Measurements from ENCODE around the gene FGF19. TPM values are rescaled to one million over a fixed set of nuclear protein-coding genes. Genes with fewer than 3 reads are reported as not detected.

The FGF19 gene
- total and polyA plus RNA-seq, 9 of the 15 experiments (the other 6 are each of a cell fraction or from before 2014, with no cell fraction given): 0.11 TPM; not detected in 8

DNA sequence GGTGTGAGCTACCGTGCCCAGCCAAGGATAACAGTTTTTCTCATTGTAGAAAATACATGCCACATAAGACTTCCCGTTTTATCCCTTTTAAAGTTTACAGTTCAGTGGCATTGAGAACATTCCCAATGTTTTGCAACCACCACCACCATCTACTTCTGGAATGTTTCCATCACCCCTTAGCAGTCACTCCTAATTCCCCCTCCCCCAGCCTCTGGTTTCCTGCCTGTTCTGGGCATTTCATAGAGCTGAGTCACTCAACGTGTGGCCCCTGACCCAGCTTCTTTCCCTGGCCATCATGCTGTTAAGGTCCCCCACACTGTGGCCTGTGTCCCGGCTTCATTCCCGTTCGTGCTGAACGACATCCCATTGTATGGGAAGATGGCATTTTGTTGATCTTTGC is 40.6 kb upstream of the FGF19 start:
- Histone ChIP-seq H3K9me3 (replicated peaks; ENCODE audit: control insufficient read depth, insufficient read depth, low read depth, low read length) (no peaks in the 10 kb centered on the region), H3K4me1 (replicated peaks in 1 of 2; ENCODE audit: control insufficient read depth in 2 of 2, insufficient read depth in 2 of 2, low read length in 2 of 2) (peaks cover 0 to 5% of the 10 kb centered on the region in 2 experiments; a peak in 1 of 5 replicates), H3K36me3 (ENCODE audit: control insufficient read depth, insufficient read depth, low read length) (no peaks in the 10 kb centered on the region), H3K4me2 (ENCODE audit: insufficient read depth, low read length) (no peak overlapping the region), H3K9me1 (ENCODE audit: control insufficient read depth, insufficient read depth, low read length) (no peaks in the 10 kb centered on the region), H4K20me1 (replicated peaks; ENCODE audit: control insufficient read depth, insufficient read depth, low read length) (no peaks in the 10 kb centered on the region; the same call in 1 of the 2 replicates), H3K27ac (ENCODE audit: extremely low read depth, low read depth, low read length) (no peak overlapping the region), H3K9ac (ENCODE audit: insufficient read depth in 1 of 2, low read depth in 2 of 2, low read length in 2 of 2) (no peak overlapping the region), H3K79me2 (ENCODE audit: control insufficient read depth, insufficient read depth, low read length) (no peaks in the 10 kb centered on the region), H2AFZ (ENCODE audit: low read depth, low read length) (no peak overlapping the region), H3K27me3 (ENCODE audit: control insufficient read depth in 2 of 2, insufficient read depth in 2 of 2, low read length in 2 of 2) (peaks cover 28 to 60% of the 10 kb centered on the region in 2 experiments; a peak in 4 of 5 replicates), H3K4me3 (no peak overlapping the region)
- no peak for FAIRE-seq
- no peak for ATAC-seq
- POLR2A ChIA-PET: no interaction called here
- intact Hi-C loops (cut with micrococcal nuclease) (no loop called here), in situ Hi-C loops (cut with MboI) (no loop called here)
- WGBS (ENCODE audit: insufficient coverage, low coverage, missing lambda C conversion rate): 2% methylated on average over 7 of the region's 7 CpGs
- CTCF ChIA-PET (ENCODE audit: low intra/inter-chr PET ratio): no interaction called here
- BruUV-seq (replicated peaks): no TSS peak
- no peak for DNase-seq (ENCODE audit: extremely low read depth in 1 of 4, low spot score in 3 of 4)
- TF ChIP-seq, protein P1, sequence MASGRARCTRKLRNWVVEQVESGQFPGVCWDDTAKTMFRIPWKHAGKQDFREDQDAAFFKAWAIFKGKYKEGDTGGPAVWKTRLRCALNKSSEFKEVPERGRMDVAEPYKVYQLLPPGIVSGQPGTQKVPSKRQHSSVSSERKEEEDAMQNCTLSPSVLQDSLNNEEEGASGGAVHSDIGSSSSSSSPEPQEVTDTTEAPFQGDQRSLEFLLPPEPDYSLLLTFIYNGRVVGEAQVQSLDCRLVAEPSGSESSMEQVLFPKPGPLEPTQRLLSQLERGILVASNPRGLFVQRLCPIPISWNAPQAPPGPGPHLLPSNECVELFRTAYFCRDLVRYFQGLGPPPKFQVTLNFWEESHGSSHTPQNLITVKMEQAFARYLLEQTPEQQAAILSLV (tag; IDR thresholded peaks at IDR 0.05): no peak
- TF ChIP-seq ZNF217 (CRISPR knock-in tag; IDR thresholded peaks at IDR 0.05): no peak
- TF ChIP-seq, protein P2, sequence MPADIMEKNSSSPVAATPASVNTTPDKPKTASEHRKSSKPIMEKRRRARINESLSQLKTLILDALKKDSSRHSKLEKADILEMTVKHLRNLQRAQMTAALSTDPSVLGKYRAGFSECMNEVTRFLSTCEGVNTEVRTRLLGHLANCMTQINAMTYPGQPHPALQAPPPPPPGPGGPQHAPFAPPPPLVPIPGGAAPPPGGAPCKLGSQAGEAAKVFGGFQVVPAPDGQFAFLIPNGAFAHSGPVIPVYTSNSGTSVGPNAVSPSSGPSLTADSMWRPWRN (IDR thresholded peaks at IDR 0.05; ENCODE audit: low read depth): no peak
- no peak for TF ChIP-seq XRCC4 (IDR thresholded peaks at IDR 0.05; ENCODE audit: extremely low read depth, insufficient read depth, insufficient read length)
- TF ChIP-seq, protein P3, sequence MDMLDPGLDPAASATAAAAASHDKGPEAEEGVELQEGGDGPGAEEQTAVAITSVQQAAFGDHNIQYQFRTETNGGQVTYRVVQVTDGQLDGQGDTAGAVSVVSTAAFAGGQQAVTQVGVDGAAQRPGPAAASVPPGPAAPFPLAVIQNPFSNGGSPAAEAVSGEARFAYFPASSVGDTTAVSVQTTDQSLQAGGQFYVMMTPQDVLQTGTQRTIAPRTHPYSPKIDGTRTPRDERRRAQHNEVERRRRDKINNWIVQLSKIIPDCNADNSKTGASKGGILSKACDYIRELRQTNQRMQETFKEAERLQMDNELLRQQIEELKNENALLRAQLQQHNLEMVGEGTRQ (CRISPR knock-in tag; IDR thresholded peaks at IDR 0.05): no peak
- no peak for TF ChIP-seq FIP1L1 (IDR thresholded peaks at IDR 0.05; ENCODE audit: low read depth, low read length, poor library complexity, severe bottlenecking)
- TF ChIP-seq, protein P4, sequence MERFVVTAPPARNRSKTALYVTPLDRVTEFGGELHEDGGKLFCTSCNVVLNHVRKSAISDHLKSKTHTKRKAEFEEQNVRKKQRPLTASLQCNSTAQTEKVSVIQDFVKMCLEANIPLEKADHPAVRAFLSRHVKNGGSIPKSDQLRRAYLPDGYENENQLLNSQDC (CRISPR knock-in tag; IDR thresholded peaks at IDR 0.05): no peak
- no peak for TF ChIP-seq SAFB (IDR thresholded peaks at IDR 0.05; ENCODE audit: borderline replicate concordance, low read depth, low read length)
- no peak for TF ChIP-seq MXI1 (IDR thresholded peaks at IDR 0.05; ENCODE audit: low read depth, low read length)
- no peak for TF ChIP-seq NR1H2 (CRISPR knock-in tag; IDR thresholded peaks at IDR 0.05)
- TF ChIP-seq ZNF431 (CRISPR knock-in tag; IDR thresholded peaks at IDR 0.05): no peak
- TF ChIP-seq OTX1 (CRISPR knock-in tag; IDR thresholded peaks at IDR 0.05): no peak
- TF ChIP-seq FOXA1 (IDR thresholded peaks at IDR 0.05; ENCODE audit: borderline replicate concordance): no peak
- no peak for TF ChIP-seq JUNB (CRISPR knock-in tag; conservative IDR thresholded peaks at IDR 0.05)
